GM13976 (cell line): ENCODE results near the gene FGFRL1.

ENCODE experiments used
- DNase-seq: peaks from one replicate; pipeline ENCODE4 v3.0.0; 2012; ENCODE audit warnings: low spot score
- CTCF ChIP-seq: IDR thresholded peaks from 2 replicates; pipeline ENCODE4 v1.5.1; 2012; ENCODE audit warnings: borderline replicate concordance, mild to moderate bottlenecking; ENCODE audit not compliant: insufficient read depth; ENCODE audit errors: extremely low read depth, missing control alignments, control extremely low read depth
- in situ Hi-C: fragments of 300-500 bp; cut with MboI; formaldehyde crosslinking; loops from one replicate; pipeline ENCODE4 v1.12.0; 2022; ENCODE audit warnings: low sequenced_read_pairs, mixed read lengths, inconsistent platforms; ENCODE audit not compliant: unreplicated experiment

The FGFRL1 gene

GRCh38 chr4:1075225-1075624 is 63.8 kb downstream of the FGFRL1 start:
- in situ Hi-C loops: no loop called here
- DNase-seq: no peak
- no peak for TF ChIP-seq CTCF

- no peak for TF ChIP-seq CTCF
- in situ Hi-C loops: no loop called here
- no peak for DNase-seq
Observed at GRCh38 chr4:1075809-1076699, 64.6 kb downstream of the FGFRL1 start.
